CD4-positive, alpha-beta T cell treated with Interleukin-6 at 100 ng/mL for 8 hours (primary cell): ENCODE measurements around the gene CABYR.

Experiments used
- DNase-seq: peaks from one replicate; pipeline ENCODE4 v3.0.0-alpha.2; 2020; ENCODE audit warnings: mixed read lengths, low spot score

Gene CABYR

DNA sequence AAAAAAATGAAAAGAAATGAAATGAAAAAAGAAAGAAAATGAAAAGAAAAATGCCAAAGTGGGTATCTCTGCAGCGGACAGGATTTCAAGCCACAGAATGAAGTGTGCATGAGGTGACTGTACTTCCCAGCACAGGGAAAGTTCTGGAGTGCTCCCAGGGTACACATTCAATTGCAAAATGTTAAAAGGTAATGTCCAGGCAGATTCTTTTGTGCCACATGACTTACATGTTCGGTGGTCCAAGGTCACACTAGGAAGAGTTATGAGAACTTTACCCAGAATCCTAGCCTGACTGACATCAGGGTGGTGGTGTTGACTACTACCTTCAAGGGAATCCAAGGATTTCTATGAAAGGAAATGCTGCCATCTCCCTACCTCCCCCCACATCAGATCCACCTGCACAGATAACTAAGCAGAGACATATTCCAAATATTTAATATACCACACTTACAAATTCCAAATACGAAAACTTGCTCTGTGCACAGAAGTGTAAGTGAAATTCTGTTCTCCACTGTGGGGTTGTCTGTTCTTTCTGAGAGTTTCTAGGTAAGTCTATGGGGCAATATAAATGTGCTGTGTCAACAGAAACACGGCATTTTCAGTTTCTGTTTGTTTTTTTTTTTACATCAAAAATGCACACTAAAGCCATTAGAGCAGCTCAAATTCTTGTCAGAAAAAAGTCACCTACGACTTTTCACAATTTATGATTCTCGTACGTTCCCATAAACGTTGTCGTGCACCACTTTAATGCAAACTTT lies 56.6 kb downstream of the CABYR start:
- no peak for DNase-seq

DNA sequence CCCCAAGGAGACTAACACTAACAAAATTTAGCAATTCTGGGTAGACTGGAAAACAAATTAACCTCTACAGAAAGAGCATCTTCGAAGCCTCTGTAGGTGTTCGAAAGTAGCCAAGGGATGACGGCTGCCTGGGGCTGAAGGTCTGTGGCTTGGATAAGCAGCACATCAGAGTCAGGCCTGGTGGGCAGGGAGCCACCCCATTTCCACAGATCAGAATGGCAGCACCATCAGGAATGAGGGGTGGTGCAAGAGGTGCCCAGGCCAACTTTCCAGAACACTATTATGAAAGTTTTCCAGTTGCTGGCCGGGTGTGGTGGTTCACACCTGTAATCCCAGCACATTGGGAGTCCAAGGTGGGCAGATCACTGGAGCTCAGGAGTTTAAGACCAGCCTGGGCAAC lies 57.9 kb downstream of the CABYR start:
- no peak for DNase-seq

DNA sequence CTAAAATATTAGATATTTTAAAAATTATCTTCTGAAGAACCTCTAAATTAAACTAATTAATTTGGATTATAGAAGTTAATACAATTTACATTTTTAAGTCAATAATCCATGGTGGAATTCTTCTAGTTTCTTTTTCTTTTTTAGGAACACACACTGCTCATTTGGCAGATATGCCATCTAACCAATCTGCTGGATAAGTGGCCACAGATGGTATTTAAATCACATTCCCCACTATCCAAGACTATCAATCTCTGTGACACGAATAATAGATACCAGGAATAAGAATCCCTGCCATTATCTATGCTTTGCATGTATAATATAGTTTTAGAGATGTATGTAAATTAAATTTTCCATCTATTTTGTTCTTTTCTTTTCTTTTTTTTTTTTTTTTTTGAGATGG lies 58.5 kb downstream of the CABYR start:
- no peak for DNase-seq

DNA sequence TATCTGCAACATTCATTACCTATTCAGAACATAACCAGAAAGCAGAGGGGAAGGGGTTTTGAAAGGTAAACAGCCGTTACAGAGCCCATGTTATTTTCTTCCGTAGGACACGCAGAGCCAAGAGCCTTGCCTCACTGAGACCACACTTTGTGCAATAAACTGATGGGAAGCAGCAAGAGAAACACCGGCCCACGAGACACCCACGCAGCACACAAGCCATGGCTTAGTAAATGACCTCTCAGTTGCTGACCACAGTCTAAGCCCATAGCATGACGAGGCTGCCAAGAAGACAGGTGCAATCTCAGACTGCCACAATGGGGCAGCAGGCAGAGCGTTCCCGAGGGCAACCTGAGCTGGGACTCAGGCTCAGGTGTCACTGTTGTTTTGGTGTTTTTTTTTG lies 59.6 kb downstream of the CABYR start:
- DNase-seq, result no peak

DNA sequence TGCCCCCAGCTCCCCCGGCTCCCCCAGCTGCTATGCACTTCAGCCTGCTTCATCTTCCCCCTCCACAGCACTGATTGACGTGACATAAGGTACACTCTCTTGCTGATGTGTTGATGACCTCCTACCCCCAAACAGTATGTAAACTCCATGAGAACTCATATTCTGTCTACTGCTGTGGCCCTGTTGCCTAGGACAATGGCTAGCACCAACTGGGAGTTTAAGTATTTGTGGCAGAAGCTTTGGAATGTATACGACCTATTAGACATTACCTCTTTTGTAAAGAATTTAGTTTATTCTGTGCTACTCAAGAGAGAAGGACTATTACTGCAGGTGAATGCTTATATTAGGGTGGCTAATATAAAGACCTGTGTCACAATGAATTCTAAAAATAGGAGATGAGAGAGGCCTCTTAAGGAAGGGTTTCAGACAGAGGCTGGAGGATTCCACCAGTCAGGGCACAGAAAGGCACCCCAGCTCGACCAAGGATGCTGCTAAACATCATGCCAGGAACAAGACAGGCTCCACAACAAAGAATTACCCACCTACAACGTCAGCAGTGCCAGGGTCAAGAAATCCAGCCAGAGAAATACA lies 60.6 kb downstream of the CABYR start:
- no peak for DNase-seq

DNA sequence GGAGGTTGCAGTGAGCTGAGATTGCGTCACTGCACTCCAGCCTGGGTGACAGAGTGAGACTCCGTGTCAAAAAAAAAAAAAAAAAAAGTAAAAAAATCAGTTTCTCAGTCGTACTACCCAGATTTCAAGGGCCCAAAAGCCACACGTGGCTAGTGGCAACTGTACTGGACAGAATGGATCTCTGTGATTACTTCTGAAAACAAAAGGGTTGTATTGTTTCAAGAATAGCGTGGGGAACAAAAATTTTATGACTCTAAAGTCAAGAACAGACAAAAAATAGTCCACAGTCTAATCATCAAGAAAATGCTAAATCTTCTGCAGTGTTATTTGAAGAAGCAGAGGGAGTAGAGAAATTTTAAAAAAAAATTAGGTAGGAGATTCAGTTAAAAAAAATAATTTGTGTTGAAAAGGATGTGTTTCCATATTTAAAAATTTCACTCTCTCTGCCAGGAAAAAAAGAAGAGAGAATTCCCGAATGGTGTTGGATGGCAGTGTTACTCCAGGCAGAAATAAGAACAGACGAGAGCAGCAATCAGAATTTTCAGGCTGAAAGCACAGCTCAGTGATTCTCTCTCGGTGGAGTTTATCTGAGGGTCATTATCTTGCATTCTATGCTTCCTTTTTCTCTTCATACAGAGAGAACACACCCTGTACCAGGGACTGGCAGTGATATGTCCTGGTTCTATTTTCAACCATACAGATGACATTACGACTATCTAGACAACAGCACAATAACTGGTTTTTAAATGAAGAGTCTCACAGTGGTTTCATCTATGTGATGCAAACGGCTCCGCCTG lies 61.8 kb downstream of the CABYR start:
- no peak for DNase-seq

DNA sequence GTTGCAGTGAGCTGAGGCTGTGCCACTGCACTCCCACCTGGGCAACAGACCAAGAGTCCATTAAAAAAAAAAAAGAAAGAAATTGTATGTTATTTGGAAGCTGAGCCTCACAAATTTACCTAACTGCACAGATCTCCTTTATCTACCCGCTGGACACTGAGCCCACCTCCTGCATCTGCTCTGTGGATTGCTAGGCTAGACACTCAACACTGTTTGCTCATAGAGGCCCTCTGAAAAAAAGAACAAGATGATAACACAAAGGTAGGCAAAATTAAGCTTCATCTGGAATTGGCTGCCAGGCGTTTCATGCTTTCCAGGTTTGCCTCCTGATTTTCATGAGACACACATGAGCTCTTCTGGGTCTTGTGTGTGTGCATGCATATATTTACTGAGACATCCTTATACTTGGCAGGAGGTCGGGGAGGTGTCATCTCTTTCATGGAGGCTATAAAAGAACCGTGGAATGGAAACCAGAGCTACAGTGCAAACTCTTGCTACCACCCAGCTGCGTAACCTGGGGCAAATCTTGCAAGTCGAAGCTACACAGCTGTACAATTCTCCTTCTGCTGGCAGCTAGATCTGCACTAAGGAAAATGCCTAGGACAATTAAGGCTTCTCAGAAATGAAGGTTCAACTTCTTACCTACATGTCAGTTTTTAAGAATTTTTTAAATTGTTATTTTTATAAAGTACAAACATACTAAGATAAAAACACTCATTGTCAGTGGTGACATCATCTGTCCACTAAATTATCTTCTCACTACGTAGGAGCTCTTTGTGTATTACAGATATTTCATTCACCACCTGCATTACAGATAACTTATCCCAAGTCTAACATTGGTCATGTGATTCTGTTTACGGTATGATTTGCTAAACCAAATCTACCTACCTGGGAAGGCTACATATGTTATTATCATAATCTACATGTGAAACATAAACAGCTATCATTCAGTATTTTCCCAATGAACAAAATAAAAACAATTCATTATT lies 63.1 kb downstream of the CABYR start:
- DNase-seq, result no peak

DNA sequence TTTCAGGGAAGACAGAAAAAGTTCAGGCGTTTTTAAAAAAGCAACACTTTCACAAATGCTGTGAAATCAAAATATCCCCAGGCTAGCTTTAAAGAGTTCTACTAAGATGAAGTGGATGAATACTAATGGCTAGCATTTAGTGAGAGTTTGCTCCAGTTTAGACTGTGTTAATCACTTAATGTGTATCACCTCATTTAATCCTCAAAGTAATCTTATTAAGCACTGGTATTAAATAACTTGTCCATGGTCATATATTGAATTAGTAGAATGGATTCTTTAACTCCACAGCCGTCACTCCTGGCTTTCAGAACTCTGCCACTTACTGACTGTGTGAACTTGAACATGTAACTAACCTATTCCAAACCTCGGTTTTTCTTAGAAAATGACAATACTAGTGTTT lies 66.0 kb downstream of the CABYR start:
- no peak for DNase-seq

DNA sequence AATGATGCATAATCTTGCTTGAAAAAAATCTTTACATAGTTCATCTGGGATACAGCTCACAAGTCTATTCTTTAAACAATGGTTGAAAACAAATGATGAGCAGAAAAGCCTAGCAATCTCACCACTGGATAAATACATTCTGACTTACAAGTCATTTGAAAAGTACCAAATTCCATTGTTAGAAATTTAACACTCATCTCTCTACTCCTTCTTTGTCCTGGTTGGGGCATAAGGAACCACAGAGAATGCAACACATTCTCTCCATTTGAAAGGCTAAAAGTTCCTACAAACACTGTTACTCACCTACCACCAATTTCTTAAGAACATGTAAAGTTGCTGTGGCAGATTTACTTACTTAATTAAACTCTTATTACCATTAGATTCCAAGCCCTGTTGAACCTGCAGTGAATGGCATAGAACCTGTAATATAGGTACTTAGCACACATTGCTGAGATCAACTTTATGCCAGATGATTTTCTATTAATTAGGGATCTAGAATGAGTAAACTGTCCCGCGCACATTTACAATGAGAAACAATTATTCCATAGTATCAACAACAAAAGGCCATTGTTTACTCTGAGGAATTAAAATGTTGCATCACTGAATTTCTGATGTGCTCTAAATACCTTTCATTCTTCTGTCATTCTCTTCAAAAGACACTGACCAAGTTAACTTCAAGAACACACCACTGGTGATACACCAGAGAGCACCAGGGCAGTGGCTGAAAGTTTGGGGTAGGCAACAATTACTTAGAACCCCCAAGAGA lies 69.6 kb downstream of the CABYR start:
- DNase-seq, result no peak

DNA sequence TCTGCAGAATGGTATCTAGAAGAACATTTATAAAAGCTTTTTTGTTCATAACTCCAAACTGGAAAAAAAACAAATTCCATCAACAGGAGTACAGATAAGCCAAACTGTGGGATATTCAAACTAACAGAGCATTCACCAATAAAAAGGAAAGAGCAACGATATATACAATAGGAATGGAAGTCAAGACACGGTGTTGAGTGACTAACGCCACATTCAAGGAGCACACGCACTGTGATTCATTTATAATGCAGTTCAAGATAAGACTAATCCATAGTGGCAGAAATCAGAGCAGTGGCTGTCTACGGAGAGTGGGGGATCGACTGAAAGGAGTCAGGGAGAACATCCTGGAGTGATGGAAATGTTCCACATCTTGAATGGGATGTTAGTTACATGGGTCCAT lies 70.7 kb downstream of the CABYR start:
- no peak for DNase-seq
